Subcutaneous adipose tissue (tissue), 4 donors: ENCODE results near the gene XIST. TPM values are rescaled to one million over a fixed set of nuclear protein-coding genes. Genes with fewer than 3 reads are reported as not detected.

Source experiments
- CTCF ChIP-seq: fragments of 450-650 bp; IDR thresholded peaks from one replicate; pipeline ENCODE4 v1.5.1; 2016; ENCODE audit warnings: low read depth, mild to moderate bottlenecking, control low read depth, antibody characterized with exemption, moderate library complexity
- total RNA-seq, 4 donors: library from RNA; depleted of rRNA; stranded (reverse); fragments of >200 nt; gene quantifications; one replicate each; pipeline ENCODE4 v1.1.0, GENCODE V29; 2016

XIST gene
- total RNA-seq, 4 donors from 2014 or later: 0.38 to 342 (median 113) TPM

- TF ChIP-seq CTCF: no peak
Measured at GRCh38 chrX:73826996-73827395, 25.5 kb downstream of the XIST start.

GRCh38 chrX:73825569-73825968 lies 26.9 kb downstream of the XIST start:
- no peak for TF ChIP-seq CTCF

- no peak for TF ChIP-seq CTCF
Measured at GRCh38 chrX:73823473-73824004, 29.0 kb downstream of the XIST start.

- TF ChIP-seq CTCF: no peak
Measured at GRCh38 chrX:73822775-73823174, 29.7 kb downstream of the XIST start.

- no peak for TF ChIP-seq CTCF
Measured at GRCh38 chrX:73821921-73822559, 30.5 kb downstream of the XIST start.

- TF ChIP-seq CTCF: no peak
Measured at GRCh38 chrX:73818200-73819116, 34.1 kb downstream of the XIST start.

- TF ChIP-seq CTCF: no peak
Measured at GRCh38 chrX:73817393-73818199, 34.9 kb downstream of the XIST start.
